Endothelial cell of umbilical vein (primary cell): ENCODE data around the gene CXCL14. TPM values are rescaled to one million over a fixed set of nuclear protein-coding genes. Genes with fewer than 3 reads are reported as not detected.

ENCODE experiments used
- BruUV-seq: library from RNA; stranded (reverse); fragments of 400-500 nt; replicated peaks from 2 replicates; lab custom pipeline; 2021; lab: Mats Ljungman, UMichigan
- CTCF ChIA-PET: fragments of 300-600, 350-600 bp; sonication (Branson Sonifier 250); formaldehyde crosslinking; loops from one replicate; lab custom pipeline; 2021; ENCODE audit warnings: antibody characterized with exemption, inconsistent platforms; lab: Charles Lee
- POLR2A ChIA-PET: fragments of 300-600, 350-600 bp; sonication (Branson Sonifier 250); formaldehyde crosslinking; loops from one replicate; lab custom pipeline; 2021; ENCODE audit warnings: antibody characterized with exemption, inconsistent platforms; lab: Charles Lee
- DNase-seq: peaks from one replicate; pipeline ENCODE4 v3.0.0-alpha.2; 2011; ENCODE audit warnings: low read depth, low spot score
- FAIRE-seq: peaks from 2 replicates; lab custom pipeline; 2011; peaks lifted over from hg19 to GRCh38; lab: Jason Lieb, UNC
- H2AFZ ChIP-seq: 2 replicates; pipeline ENCODE4 v1.6.0; 2012; ENCODE audit warnings: low read depth, low read length, control low read depth, inconsistent platforms
- H3K27ac ChIP-seq: 2 replicates; pipeline ENCODE4 v1.5.1; 2011; ENCODE audit warnings: low read depth, mild to moderate bottlenecking, control low read depth, low read length, moderate library complexity; ENCODE audit not compliant: insufficient read depth
- H3K27me3 ChIP-seq, 2 experiments: 2 replicates each; pipeline versions ENCODE4 v1.6.0 to v1.6.1; 2011; ENCODE audit warnings: low read length in 2 of 2, mixed read lengths in 1 of 2; ENCODE audit not compliant: control insufficient read depth in 2 of 2, insufficient read depth in 2 of 2
- H3K36me3 ChIP-seq, 2 experiments: 2 replicates in 1 of 2; 3 replicates in 1 of 2; pipeline ENCODE4 v1.5.1; 2011; ENCODE audit warnings: low read length in 2 of 2, mild to moderate bottlenecking in 1 of 2, moderate library complexity in 1 of 2; ENCODE audit not compliant: control insufficient read depth in 2 of 2, insufficient read depth in 2 of 2; ENCODE audit errors: extremely low read depth in 1 of 2
- H3K4me1 ChIP-seq: 3 replicates; pipeline ENCODE4 v1.5.1; 2011; ENCODE audit warnings: mild to moderate bottlenecking, low read length; ENCODE audit not compliant: control insufficient read depth, insufficient read depth; ENCODE audit errors: extremely low read depth
- H3K4me2 ChIP-seq: 2 replicates; pipeline ENCODE4 v1.6.1; 2011; ENCODE audit warnings: low read length, control low read depth, mixed read lengths; ENCODE audit not compliant: insufficient read depth
- H3K4me3 ChIP-seq, 3 experiments: fragments of 200-600 bp in 1 of 3; sonication (generic), shearing (Covaris generic) in 1 of 3; replicated peaks in 1 of 3; 2 replicates each; pipeline ENCODE4 v1.5.1; 2011 to 2016; ENCODE audit warnings: control low read depth in 3 of 3, low read length in 3 of 3, mild to moderate bottlenecking in 2 of 3, inconsistent platforms in 1 of 3, low read depth in 1 of 3, moderate library complexity in 1 of 3; ENCODE audit not compliant: insufficient read depth in 1 of 3
- H3K79me2 ChIP-seq: 2 replicates; pipeline ENCODE4 v1.6.0; 2012; ENCODE audit warnings: low read length, inconsistent platforms; ENCODE audit not compliant: control insufficient read depth, insufficient read depth
- H3K9ac ChIP-seq: replicated peaks from 2 replicates; pipeline ENCODE3; 2011; ENCODE audit warnings: low read length, control low read depth; ENCODE audit not compliant: insufficient read depth; ENCODE audit errors: extremely low read depth
- H3K9me1 ChIP-seq: replicated peaks from 3 replicates; pipeline ENCODE4 v1.6.0; 2011; ENCODE audit warnings: mild to moderate bottlenecking, low read length; ENCODE audit not compliant: control insufficient read depth, insufficient read depth; ENCODE audit errors: extremely low read depth
- H3K9me3 ChIP-seq: replicated peaks from 2 replicates; pipeline ENCODE4 v1.5.1; 2012; ENCODE audit warnings: low read length, inconsistent platforms; ENCODE audit not compliant: control insufficient read depth, insufficient read depth
- H4K20me1 ChIP-seq: replicated peaks from 2 replicates; pipeline ENCODE3; 2011; ENCODE audit warnings: mild to moderate bottlenecking, low read length; ENCODE audit not compliant: control insufficient read depth, insufficient read depth; ENCODE audit errors: extremely low read depth
- EZH2 ChIP-seq: IDR thresholded peaks from 2 replicates; pipeline ENCODE4 v1.6.1; 2012; ENCODE audit warnings: borderline replicate concordance, low read depth, mild to moderate bottlenecking, moderate library complexity, low read length, inconsistent platforms; ENCODE audit not compliant: severe bottlenecking
- FOS ChIP-seq: IDR thresholded peaks from 2 replicates; pipeline ENCODE4 v1.6.1; 2011; ENCODE audit warnings: mild to moderate bottlenecking, low read length, moderate library complexity, borderline replicate concordance; ENCODE audit not compliant: insufficient read depth
- GATA2 ChIP-seq: IDR thresholded peaks from 2 replicates; pipeline ENCODE4 v1.7.0; 2011; ENCODE audit warnings: low read depth, mild to moderate bottlenecking, moderate library complexity, mixed read lengths, low read length; ENCODE audit not compliant: insufficient read length, insufficient read depth
- JUN ChIP-seq: IDR thresholded peaks from 2 replicates; pipeline ENCODE4 v1.6.1; 2011; ENCODE audit warnings: borderline replicate concordance, low read depth; ENCODE audit not compliant: insufficient read length, insufficient read depth
- MAX ChIP-seq: IDR thresholded peaks from 2 replicates; pipeline ENCODE4 v1.6.1; 2011; ENCODE audit not compliant: insufficient read depth, insufficient read length
- MYC ChIP-seq: IDR thresholded peaks from one replicate; pipeline ENCODE4 v1.6.1; 2011; ENCODE audit warnings: mild to moderate bottlenecking, low read depth, low read length
- POLR2A ChIP-seq: IDR thresholded peaks from 2 replicates; pipeline ENCODE4 v1.6.1; 2012; ENCODE audit warnings: low read depth, mild to moderate bottlenecking, control low read depth, low read length
- POLR2AphosphoS5 ChIP-seq: IDR thresholded peaks from 2 replicates; pipeline ENCODE4 v1.6.1; 2012; ENCODE audit warnings: low read depth, mild to moderate bottlenecking, control low read depth, low read length, moderate library complexity; ENCODE audit not compliant: insufficient read depth
- dilution Hi-C: fragments of 300-500 bp; cut with MboI; formaldehyde crosslinking; loops from one replicate; pipeline ENCODE4 v1.15.0; 2019; ENCODE audit warnings: low sequenced_read_pairs; ENCODE audit not compliant: extremely low pct_ligation_motif_present
- intact Hi-C: fragments of 100-400 bp; cut with micrococcal nuclease; formaldehyde crosslinking; loops from one replicate; pipeline ENCODE4 v1.10.0; 2022
- polyA plus RNA-seq, 4 experiments: library from polyadenylated mRNA; depleted of rRNA in 3 of 4; stranded (reverse) in 3 of 4; unstranded in 1 of 4; fragments of >200 nt; gene quantifications; 2 replicates each; pipeline versions ENCODE4 v1.2.1 to v1.2.3, GENCODE V29; 2011 to 2012; ENCODE audit warnings: missing spikeins in 1 of 4
- total RNA-seq: library from RNA; stranded (reverse); gene quantifications from 2 replicates; pipeline ENCODE4 v1.2.3, GENCODE V29; 2021

The CXCL14 gene
- total and polyA plus RNA-seq, 2 donors (not counting 3 experiments of a cell fraction or from before 2014, with no cell fraction given), result not detected

- no peaks in the 10 kb centered on the region for H3K4me1 ChIP-seq
- peaks cover 75 to 82% of the 10 kb centered on the region in 2 experiments for H3K27me3 ChIP-seq
- peak within 1 kb of the TSS; percentile 38 for H2AFZ ChIP-seq
- no peaks in the 10 kb centered on the region for H3K79me2 ChIP-seq
- TF ChIP-seq GATA2, result no peak
- TF ChIP-seq MAX, result no peak
- no peak for TF ChIP-seq POLR2A
- TF ChIP-seq FOS, result no peak
- no peak for TF ChIP-seq POLR2AphosphoS5
- no peak within 1 kb of the TSS for H3K27ac ChIP-seq
- BruUV-seq, result no TSS peak
- H3K4me3 ChIP-seq, result no peak within 1 kb of the TSS
- dilution Hi-C loops (no loop called here), intact Hi-C loops (no loop called here)
- DNase-seq (no peak), FAIRE-seq (no peak)
- CTCF ChIA-PET, result interaction anchor here (0.7 kb wide), 1 partner anchor 30 kb away, joined by 3 read pairs; no protein-coding TSS in a partner anchor
- H3K9ac ChIP-seq, result no peak within 1 kb of the TSS
- no peak within 1 kb of the TSS for H3K4me2 ChIP-seq
- no peaks in the 10 kb centered on the region for H4K20me1 ChIP-seq
- H3K9me1 ChIP-seq, result no peaks in the 10 kb centered on the region
- no peaks in the 10 kb centered on the region for H3K9me3 ChIP-seq
- no peaks in the 10 kb centered on the region for H3K36me3 ChIP-seq
- POLR2A ChIA-PET, result no interaction called here
Observed at GRCh38 chr5:135535820-135536801, 42.7 kb downstream of the CXCL14 start, which contains the start of gene NEUROG1. Gene NEUROG1 (minus strand): TSS chr5:135535964. CDS start chr5:135535690, 274 bp downstream.

- ChIA-PET CTCF (interaction anchor here (2.4 kb wide), 1 partner anchor 16 kb away, joined by 7 read pairs; no protein-coding TSS in a partner anchor), POLR2A (no interaction called here)
- Histone ChIP-seq H3K9me3 (no peaks in the 10 kb centered on the region), H3K9ac (no peak overlapping the region), H3K4me2 (no peak overlapping the region), H3K4me3 (no peak overlapping the region), H3K4me1 (no peaks in the 10 kb centered on the region), H3K27ac (no peak overlapping the region), H3K27me3 (peaks cover 72 to 75% of the 10 kb centered on the region in 2 experiments), H2AFZ (no peak overlapping the region), H3K36me3 (no peaks in the 10 kb centered on the region), H4K20me1 (no peaks in the 10 kb centered on the region), H3K79me2 (no peaks in the 10 kb centered on the region), H3K9me1 (no peaks in the 10 kb centered on the region)
- dilution Hi-C loops, result no loop called here
- BruUV-seq, result no TSS peak
- peak; percentile 89 for TF ChIP-seq EZH2
- TF ChIP-seq JUN, result no peak
- TF ChIP-seq MYC, result no peak
- TF ChIP-seq POLR2AphosphoS5, result no peak
- FAIRE-seq (no peak), DNase-seq (no peak)
- intact Hi-C loops, result no loop called here
Observed at GRCh38 chr5:135535420-135535819, 43.4 kb downstream of the CXCL14 start.
